BE2C (cell line): ENCODE measurements around the gene FLVCR2.
A peak's percentile ranks its signal among the peaks of the same experiment; 100 is the strongest.
"Not testable (repeated sequence)": the region's sequence is repeated elsewhere in the genome, so short reads cannot be mapped to it uniquely, and the experiment has no call there.

Source experiments
- DNase-seq: peaks from one replicate; pipeline ENCODE4 v3.0.0-alpha.2; 2020
- H3K27me3 ChIP-seq: fragments of 250-450 bp; sonication (Bioruptor Pico); 2 replicates; pipeline ENCODE4 v1.5.1; 2020; ENCODE audit warnings: mild to moderate bottlenecking
- H3K36me3 ChIP-seq: fragments of 250-450 bp; sonication (Bioruptor Pico); 2 replicates; pipeline ENCODE4 v1.5.1; 2020; ENCODE audit warnings: mild to moderate bottlenecking
- H3K4me1 ChIP-seq: fragments of 250-450 bp; sonication (Bioruptor Pico); 2 replicates; pipeline ENCODE4 v1.5.1; 2020
- H3K4me3 ChIP-seq: 2 replicates; pipeline ENCODE4 v1.5.1; 2011; ENCODE audit warnings: low read depth, low read length
- H3K9me3 ChIP-seq: fragments of 250-450 bp; sonication (Bioruptor Pico); 2 replicates; pipeline ENCODE4 v1.5.1; 2020
- CTCF ChIP-seq: IDR thresholded peaks from 2 replicates; pipeline ENCODE4 v1.5.1; 2012; ENCODE audit warnings: mild to moderate bottlenecking, low read depth, low read length

FLVCR2 gene

GRCh38 chr14:75587388-75587787 is 9.0 kb downstream of the FLVCR2 start:
- H3K4me3 ChIP-seq: no peak overlapping the region
- no peaks in the 10 kb centered on the region for H3K4me1 ChIP-seq
- no peaks in the 10 kb centered on the region for H3K9me3 ChIP-seq
- H3K36me3 ChIP-seq: no peaks in the 10 kb centered on the region
- TF ChIP-seq CTCF: no peak
- DNase-seq: no peak
- no peaks in the 10 kb centered on the region for H3K27me3 ChIP-seq

GRCh38 chr14:75589931-75590330 is 11.5 kb downstream of the FLVCR2 start:
- H3K36me3 ChIP-seq: no peaks in the 10 kb centered on the region
- no peaks in the 10 kb centered on the region for H3K9me3 ChIP-seq
- DNase-seq: no peak
- no peaks in the 10 kb centered on the region for H3K27me3 ChIP-seq
- no peak overlapping the region for H3K4me3 ChIP-seq
- TF ChIP-seq CTCF: no peak
- no peaks in the 10 kb centered on the region for H3K4me1 ChIP-seq

GRCh38 chr14:75591331-75591946 is 13.0 kb downstream of the FLVCR2 start:
- no peaks in the 10 kb centered on the region; the same call in 1 of the 2 replicates for H3K27me3 ChIP-seq
- TF ChIP-seq CTCF: peak; percentile 2; the same call in 1 of the 2 replicates
- no peaks in the 10 kb centered on the region for H3K4me1 ChIP-seq
- no peak overlapping the region for H3K4me3 ChIP-seq
- no peaks in the 10 kb centered on the region for H3K9me3 ChIP-seq
- H3K36me3 ChIP-seq: no peaks in the 10 kb centered on the region
- no peak for DNase-seq

DNA sequence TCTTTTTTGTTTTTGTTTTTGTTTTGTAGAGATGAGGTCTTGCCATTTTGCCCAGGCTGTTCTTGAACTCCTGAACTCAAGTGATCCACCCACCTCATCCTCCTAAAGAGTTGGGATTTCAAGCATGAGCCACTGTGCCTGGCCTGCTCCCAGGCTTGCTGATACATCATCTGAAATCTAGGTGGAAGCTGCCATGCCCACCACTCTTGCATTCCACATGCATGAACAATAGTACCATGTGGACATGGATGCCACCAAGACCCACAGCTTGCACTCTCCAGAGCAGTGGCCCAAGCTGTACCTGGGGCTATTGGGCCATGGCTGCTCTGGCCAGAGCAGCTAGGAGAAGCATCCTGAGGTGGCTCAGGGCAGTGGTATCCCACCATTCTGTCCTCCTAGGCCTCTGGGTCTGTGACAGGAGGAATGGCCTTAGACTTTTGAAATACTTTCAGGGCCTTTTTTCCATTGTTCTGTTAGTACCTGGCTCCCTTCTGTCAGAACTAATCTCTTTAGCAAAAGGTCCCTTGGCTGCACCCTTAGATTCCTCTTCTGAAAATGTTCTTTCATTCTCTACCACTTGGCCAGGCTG is 13.7 kb downstream of the FLVCR2 start:
- H3K4me3 ChIP-seq: no peak overlapping the region
- no peaks in the 10 kb centered on the region for H3K9me3 ChIP-seq
- no peaks in the 10 kb centered on the region for H3K4me1 ChIP-seq
- H3K36me3 ChIP-seq: no peaks in the 10 kb centered on the region
- no peak for TF ChIP-seq CTCF
- H3K27me3 ChIP-seq: no peaks in the 10 kb centered on the region; the same call in 1 of the 2 replicates
- DNase-seq: no peak

DNA sequence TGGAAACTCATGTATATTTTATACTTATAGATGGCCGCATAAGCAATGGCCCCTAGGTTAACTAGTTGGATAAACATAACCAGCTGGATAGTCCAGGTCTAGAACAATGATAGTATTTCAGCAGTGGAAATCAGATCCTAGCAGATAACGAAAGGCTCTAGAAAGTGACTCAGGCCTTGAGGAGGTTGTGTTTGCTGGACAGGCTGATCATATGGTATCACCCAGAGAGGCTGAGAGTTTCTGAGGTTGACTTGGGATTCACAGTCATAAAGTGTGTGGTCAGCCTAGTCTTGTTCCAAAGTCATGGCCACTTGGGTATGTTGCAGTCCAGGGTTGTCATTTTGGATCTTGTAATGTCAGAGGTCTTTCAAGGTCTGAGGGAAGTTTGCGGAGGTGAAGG is 16.8 kb downstream of the FLVCR2 start:
- Histone ChIP-seq H3K9me3 (no peaks in the 10 kb centered on the region), H3K4me1 (no peaks in the 10 kb centered on the region), H3K36me3 (no peaks in the 10 kb centered on the region), H3K27me3 (peaks cover 9% of the 10 kb centered on the region), H3K4me3 (no peak overlapping the region)
- DNase-seq: no peak
- no peak for TF ChIP-seq CTCF

- H3K36me3 ChIP-seq: no peaks in the 10 kb centered on the region
- no peaks in the 10 kb centered on the region for H3K9me3 ChIP-seq
- no peak for DNase-seq
- H3K4me1 ChIP-seq: no peaks in the 10 kb centered on the region
- no peak overlapping the region for H3K4me3 ChIP-seq
- TF ChIP-seq CTCF: no peak
- H3K27me3 ChIP-seq: peaks cover 19% of the 10 kb centered on the region
Measured at GRCh38 chr14:75597149-75597548, 18.7 kb downstream of the FLVCR2 start.

DNA sequence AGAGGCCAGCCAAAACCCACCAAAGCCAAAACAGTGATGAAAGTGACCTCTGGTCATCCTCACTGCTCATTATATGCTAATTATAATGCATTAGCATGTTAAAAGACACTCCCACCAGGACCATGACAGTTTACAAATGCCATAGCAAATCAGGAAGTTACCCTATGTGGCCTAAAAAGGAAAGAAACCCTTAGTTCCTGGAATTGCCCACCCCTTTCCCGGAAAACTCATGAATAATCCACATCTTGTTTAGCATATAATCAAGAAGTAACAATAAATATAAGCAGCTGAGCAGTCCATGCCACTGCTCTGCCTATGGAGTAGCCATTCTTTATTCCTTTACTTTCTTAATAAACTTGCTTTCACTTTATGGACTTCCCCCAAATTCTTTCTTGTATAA is 21.7 kb downstream of the FLVCR2 start:
- H3K4me1 ChIP-seq, DNase-seq, H3K4me3 ChIP-seq, H3K9me3 ChIP-seq, H3K36me3 ChIP-seq: not testable (repeated sequence)
- H3K27me3 ChIP-seq: peaks cover 30% of the 10 kb centered on the region

DNA sequence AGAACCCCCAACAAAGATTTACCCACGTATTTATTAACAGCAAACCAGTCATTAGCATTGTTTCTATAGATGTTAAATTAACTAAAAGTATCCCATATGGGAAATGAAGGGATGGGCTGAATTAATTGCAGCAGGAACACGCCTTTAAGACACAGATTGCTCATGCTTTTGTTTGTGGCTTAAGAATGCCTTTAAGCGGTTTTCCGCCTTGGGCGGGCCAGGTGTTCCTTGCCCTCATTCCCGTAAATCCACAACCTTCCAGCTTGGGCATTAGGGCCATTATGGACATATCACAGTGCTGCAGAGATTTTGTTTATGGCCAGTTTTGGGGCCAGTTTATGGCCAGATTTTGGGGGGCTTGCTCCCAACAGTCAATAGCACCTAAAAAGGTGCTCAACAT is 22.6 kb downstream of the FLVCR2 start:
- not testable (repeated sequence) for H3K4me1 ChIP-seq, DNase-seq, H3K9me3 ChIP-seq, H3K36me3 ChIP-seq, H3K4me3 ChIP-seq
- peaks cover 30% of the 10 kb centered on the region for H3K27me3 ChIP-seq
